CD4-positive, alpha-beta T cell treated with Interleukin-10 for 1 hour (primary cell): Measurements from ENCODE around the gene ANKRD17.
A peak's percentile ranks its signal among the peaks of the same experiment; 100 is the strongest.
"Not testable (repeated sequence)": the region's sequence is repeated elsewhere in the genome, so short reads cannot be mapped to it uniquely, and the experiment has no call there.

ENCODE experiments used
- DNase-seq: peaks from one replicate; pipeline ENCODE4 v3.0.0-alpha.2; 2020

ANKRD17 gene, protein sequence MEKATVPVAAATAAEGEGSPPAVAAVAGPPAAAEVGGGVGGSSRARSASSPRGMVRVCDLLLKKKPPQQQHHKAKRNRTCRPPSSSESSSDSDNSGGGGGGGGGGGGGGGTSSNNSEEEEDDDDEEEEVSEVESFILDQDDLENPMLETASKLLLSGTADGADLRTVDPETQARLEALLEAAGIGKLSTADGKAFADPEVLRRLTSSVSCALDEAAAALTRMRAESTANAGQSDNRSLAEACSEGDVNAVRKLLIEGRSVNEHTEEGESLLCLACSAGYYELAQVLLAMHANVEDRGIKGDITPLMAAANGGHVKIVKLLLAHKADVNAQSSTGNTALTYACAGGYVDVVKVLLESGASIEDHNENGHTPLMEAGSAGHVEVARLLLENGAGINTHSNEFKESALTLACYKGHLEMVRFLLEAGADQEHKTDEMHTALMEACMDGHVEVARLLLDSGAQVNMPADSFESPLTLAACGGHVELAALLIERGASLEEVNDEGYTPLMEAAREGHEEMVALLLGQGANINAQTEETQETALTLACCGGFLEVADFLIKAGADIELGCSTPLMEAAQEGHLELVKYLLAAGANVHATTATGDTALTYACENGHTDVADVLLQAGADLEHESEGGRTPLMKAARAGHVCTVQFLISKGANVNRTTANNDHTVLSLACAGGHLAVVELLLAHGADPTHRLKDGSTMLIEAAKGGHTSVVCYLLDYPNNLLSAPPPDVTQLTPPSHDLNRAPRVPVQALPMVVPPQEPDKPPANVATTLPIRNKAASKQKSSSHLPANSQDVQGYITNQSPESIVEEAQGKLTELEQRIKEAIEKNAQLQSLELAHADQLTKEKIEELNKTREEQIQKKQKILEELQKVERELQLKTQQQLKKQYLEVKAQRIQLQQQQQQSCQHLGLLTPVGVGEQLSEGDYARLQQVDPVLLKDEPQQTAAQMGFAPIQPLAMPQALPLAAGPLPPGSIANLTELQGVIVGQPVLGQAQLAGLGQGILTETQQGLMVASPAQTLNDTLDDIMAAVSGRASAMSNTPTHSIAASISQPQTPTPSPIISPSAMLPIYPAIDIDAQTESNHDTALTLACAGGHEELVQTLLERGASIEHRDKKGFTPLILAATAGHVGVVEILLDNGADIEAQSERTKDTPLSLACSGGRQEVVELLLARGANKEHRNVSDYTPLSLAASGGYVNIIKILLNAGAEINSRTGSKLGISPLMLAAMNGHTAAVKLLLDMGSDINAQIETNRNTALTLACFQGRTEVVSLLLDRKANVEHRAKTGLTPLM (N-terminal part only)

DNA sequence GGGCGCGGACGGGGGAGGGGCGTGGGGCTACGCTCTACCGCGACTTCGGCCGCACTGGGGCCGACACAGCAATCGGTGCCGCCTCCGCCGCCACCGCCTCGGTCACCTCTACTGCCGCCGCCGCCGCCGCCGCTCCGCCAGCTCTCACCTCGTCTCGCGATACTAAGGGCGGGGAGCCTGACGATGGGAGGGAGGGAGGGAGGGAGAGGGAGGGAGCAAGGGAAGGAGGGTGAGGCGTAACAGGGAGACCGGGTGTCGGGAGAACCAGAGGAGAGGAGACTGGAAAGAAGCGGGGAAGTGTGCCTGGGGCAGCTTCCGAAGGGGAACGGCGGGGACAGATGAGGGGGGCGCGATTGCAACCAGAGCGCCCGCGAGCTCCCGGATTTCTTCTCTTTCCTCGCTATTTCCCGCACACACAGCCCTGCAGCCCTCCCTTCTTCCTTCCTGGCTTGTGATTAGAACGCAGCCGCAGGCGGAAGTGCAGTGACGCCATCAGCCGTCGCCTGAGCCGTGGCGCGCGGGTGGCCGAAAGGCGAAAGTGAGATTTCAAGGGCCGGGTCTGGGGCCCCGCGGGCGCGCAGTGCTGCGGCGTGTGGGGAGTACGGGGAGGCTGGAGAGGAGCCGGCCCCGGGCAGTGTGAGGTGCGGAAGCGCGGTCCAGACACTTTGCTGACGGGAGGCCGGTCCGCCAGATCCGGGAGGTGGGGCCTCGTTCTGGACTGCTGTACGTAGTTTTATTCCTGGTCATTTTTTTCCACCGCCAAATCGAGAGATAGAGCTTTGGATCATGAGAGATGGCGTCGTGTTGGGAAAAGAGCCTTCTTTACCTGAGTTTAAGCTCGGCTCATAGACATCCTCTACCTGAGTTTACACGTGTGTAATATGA is at the start of gene ANKRD17:
Gene ANKRD17 (minus strand): TSS at position 113 of the 885 bp plus-strand sequence. CDS start 130 bp downstream, outside the sequence.
- peak; percentile 92 for DNase-seq

DNA sequence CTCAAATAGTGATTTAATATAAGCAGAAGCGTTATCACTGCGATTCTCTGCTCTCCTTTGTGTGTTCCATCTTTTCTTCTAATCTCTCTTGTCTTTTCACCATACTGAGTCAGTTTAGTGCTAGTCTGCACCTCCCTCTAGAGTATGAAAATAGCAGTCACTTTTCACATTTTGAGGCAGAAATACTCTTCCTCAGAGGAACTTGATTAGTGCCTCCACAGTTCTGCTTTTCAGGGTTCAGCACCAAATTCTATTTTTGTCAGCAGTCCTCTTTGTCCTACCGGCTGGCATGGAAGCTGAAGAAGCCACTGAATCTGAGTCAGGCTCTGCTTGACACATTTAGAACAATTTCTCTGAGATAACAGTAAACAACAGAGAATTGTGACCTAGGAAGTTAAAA is 49.7 kb upstream of the ANKRD17 start:
- no peak for DNase-seq

DNA sequence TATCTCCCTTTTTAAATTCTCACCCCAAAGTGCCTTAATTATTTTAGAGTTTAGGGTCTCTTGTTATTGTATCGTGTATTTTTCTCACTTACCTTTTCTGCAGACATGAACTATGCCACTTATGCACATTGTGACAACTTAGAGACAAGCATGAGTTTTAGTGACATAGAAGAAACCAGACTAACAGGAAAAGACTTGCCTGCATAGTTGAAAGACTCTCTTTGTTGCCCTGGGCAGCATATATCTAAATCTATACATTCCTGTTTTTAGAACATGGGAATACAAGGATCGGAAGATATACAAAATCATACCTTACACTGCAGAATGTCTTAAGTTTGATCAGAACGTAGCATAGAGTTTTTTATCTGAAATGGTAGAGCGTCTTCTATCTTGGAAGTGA is 45.1 kb upstream of the ANKRD17 start:
- no peak for DNase-seq

DNA sequence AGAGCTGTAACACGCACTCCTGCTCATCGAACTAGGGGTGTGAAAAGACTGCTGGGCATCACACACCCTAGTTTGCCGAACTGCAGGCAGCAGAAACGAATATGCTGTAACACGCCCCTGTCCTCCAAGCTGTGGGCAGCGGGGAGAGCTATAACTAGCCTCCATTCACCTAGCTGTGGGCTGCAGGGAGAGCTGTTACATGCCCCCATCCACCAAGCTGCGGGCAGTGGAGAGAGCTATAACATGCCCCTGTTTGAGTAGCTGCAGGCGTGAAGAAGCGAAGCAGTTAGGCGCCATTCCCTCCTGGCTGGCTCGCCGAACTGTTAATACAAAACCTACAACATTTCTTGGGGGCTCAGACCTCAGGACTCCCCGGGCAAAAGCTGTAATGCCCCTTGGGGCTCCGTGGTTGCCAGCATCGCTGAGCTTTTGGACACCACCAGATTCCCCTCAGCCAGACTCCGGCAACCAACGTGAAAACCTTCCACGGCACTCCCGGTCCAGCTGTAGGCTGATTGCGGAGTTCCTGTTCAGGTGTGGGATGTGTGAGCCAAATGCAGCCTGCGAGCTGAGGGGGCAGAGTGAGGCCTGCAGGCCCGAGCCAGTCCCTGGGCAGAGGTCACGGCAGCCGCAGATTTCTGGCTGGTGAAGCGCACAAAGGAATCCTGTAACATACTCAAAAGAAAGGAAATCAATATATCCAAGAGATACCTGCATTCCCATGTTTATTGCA is 41.1 kb upstream of the ANKRD17 start:
- DNase-seq = no peak

DNA sequence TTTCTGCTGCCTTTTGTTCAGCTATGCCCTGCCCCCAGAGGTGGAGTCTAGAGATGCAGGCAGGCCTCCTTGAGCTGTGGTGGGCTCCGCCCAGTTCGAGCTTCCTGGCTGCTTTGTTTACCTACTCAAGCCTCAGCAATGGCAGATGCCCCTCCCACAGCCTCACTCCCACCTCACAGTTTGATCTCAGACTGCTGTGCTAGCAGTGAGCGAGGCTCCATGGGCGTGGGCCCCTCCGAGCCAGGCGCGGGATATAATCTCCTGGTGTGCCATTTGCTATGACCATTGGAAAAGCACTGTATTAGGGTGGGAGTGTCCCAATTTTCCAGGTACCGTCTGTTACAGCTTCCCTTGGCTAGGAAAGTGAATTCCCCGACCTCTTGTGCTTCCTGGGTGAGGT is 34.1 kb upstream of the ANKRD17 start:
- not testable (repeated sequence) for DNase-seq

DNA sequence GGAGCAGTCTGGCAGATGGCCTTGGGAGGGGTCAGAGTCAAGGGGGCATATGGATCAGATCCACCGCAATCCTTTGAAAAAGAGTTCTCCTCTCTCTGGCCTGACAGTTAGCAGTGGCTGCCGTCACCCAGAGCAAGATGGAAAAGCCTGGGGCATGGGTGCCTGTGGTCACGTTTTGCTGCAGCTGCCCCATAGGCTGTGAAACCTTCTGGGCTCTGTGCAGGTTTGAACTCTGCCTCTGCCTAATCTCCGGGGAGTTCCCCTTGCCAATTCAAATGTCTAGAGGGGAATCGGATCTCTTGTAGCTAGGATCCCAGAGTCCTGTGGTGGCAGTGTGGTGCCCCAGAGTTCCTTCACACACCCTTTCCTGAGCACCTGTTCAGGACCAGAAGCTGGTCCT is 23.4 kb upstream of the ANKRD17 start:
- no peak for DNase-seq

DNA sequence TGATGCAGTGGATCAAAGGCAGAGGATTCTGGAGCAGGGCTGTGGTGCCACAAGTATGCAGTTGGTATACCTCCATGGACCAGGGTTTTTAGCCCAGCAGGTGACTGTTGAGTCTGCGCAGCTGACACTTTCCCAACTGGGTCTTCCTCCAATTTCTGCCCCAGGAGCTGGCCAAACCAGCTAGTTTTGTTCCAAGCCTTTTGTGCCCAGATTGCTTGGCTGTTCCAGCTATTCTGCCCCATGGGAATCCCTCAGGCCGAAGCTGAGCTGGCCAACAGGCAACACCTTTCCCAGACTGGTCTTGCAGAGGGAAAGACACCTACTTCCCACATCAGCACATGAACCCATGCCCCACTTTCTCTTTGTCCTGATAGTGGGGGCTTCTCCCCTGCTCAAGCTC is 22.8 kb upstream of the ANKRD17 start:
- DNase-seq = no peak

DNA sequence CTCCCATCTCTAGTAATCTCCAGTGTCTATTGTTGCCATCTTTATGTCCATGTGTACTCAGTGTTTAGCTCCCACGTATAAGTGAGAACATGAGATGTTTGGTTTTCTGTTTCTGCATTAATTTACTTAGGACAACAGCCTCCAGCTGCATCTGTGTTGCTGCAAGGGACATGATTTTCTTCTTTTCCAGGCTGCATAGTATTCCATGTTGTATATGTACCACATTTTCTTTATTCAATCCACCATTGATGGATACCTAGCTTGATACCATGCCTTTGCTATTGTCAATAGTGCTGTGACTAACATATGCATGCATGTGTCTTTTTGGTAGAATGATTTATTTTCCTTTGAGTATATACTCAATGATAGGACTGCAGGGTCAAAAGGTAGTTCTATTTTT is 18.6 kb upstream of the ANKRD17 start:
- no peak for DNase-seq

DNA sequence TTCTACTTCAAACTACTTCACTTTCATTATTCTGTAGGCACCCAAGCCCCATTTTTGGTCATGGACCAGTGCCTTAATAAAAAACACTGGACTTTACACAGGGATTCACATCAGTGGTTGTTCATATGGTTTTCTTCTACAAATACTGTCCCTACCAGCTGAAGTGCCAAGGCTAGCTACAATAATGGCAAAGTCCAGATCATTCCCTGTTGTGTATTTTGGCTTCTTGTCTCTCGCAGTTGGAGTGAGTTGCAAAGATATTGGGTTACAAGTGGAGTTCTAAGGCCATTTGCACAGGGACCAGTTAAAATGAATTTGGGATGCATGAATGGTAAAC is 16.7 kb upstream of the ANKRD17 start:
- no peak for DNase-seq

DNA sequence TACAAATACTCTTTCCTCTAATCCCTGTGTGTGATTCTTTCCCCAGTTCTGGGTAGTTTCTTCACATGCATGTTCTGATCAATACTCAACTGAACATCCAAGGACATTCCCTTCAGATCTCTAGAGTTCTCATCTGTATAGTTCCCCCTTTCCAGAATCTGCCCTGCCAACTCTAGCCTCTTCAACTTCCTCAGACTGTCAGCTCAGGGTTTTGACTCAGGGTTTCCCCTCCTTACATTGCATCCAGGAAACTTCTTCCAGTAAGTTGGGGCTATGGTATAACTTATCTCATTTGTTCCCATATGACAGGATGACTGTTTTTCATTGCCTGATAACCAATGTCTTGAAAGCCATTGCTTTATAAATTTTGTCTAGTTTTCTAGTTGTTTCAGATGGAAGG is 14.2 kb upstream of the ANKRD17 start:
- no peak for DNase-seq

DNA sequence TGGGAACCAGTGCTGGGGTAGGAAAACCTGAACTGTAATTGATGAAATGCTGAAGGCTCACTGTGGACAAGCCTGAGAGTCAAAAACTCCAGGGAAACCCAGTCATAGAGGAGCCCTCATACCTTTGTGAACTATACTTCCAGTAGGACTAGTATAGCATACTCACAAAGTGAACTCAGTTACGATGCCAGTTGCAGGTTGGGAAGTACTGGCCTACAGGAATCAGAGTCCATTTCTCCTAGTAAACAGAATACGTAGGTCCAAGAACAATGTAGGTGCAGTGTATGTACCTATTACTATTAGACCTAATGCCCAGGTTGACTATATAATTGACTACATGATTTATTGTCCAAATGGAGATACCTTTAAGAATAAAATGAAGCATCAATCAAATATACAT is 8.5 kb upstream of the ANKRD17 start:
- no peak for DNase-seq

DNA sequence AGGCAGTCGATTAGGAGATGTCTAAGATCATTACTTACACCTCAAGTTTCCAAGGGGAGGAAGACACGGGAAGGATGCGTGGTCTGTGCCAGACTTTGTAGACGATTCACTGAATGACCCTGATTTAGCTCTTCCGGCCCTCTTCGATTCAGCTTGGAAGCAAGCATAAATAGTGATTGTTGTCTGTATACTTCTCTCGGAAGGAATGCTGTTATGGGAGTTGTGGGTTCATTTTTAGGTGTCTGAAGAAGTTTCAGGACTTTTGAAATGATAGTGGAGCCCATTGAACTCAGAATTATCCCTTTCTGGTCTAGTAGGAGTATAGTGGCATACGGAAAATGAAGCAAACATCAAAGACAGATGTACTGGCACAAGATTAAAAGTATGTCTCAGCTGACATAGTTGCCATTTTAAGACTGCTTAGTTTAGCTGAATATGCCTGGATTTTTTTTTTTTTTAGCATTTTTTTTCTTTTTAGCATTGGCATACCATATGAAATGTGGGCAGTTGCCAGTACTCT is 1.0 kb upstream of the ANKRD17 start:
- DNase-seq = no peak

DNA sequence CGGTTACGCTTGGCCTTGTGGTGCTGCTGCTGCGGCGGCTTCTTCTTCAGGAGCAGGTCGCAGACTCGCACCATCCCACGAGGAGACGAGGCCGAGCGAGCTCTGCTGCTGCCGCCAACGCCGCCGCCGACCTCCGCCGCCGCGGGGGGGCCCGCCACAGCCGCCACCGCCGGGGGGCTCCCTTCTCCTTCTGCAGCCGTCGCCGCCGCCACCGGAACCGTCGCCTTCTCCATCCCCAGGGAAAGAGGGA is 237 bp downstream of the ANKRD17 start:
- no peak for DNase-seq

DNA sequence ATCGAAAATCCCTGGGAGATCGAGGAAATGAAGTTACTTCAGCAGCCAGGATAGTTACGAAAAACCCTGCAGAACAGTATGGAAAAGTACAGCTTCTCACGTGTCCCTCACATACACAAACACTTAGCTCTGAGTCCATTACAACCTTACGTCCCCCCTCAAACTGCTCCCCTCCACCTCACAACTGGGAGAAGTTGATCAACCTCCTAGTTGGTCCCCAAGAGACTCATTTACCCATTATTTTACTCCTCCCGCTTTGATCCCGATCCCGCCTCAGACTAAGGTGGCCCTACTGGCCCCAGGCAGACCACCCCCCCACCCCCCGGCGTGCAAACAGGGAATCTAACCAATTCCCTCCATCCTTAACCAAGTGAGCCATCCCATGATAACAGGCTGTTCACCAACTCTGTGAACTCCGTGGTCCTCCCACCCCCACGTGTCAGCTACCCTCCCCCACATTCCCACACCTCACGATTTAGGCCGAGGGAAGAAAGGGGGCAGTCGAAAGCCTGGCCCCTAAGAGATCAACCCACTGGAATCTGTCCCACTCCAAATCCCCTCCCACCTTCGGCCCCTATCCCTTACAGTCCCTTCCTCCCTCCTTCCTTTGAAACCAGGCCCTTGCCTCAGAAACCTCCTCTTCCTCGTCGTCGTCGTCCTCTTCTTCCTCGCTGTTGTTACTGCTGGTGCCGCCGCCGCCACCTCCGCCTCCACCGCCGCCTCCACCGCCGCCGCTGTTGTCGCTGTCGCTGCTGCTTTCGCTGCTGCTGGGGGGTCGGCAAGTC is 755 bp downstream of the ANKRD17 start:
- DNase-seq = no peak

DNA sequence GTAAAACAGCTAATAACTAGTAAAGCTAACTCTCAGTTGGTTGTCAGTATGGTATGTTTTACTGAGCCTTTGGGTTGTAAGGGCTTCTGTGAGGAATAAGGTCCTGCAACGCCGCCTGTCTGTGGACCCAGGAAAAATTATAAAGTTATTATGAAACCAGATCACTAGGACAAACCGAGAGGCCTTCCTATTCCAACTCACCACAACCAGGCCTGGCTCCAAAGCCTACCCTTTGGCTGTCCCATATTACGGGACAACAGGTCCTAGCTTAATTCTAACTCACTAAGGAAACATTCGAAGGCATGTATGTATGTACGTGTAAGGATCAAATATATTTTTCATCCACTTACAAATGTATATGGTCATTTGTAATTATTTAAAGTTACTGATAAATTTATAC is 1.4 kb downstream of the ANKRD17 start:
- peak; percentile 80 for DNase-seq

DNA sequence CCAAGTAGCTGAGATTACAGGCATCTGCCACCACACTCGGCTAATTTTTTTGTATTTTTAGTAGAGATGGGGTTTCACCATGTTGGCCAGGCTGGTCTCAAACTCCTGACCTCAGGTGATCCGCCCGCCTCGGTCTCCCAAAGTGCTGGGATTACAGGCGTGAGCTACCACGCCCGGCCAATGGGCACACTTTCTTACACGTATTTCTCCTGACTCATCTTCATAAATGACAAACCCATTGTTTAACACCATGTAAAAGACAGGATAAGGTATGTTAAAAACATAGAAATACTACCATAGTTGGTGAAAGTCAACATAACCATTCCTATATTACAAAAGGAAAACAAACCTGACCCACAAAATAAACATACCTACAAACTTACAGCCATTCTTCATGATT is 2.8 kb downstream of the ANKRD17 start:
- DNase-seq = not testable (repeated sequence)

DNA sequence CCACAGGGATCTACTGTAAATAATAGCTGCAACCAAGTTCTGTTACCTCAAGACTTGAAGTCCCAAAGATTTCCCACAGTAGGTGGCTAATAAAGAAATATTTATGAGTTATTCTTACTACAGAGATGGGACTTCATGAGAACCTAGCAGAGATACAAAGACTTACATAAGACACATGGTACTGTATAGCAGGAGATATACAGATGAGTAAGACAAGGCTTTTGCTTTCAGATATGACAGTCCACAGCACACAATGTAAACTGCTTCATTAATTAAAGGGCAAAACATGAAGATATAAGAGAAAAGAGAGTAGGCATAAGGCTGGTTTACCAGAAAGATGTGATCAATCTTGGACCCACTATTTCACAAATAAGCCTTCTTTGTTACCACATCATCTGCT is 6.6 kb downstream of the ANKRD17 start:
- DNase-seq = no peak

DNA sequence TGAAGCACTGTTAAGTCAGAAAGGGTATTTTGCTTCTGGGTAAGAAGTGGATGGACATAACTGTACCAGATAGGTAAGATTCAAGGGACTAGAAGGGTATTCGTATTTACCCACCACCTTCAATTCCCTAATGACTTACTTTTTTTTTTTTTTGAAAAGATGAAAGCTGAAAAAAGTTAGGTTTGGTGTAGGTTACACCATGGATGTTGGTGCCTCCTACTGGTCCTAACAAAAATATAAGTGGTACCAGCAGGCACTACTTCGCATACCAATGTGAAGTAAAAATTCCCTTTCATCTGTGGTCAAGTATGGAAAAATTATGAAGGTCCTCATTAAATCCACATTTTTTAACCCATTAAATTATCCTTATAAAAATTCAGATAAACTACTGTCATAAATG is 7.2 kb downstream of the ANKRD17 start:
- DNase-seq = no peak

DNA sequence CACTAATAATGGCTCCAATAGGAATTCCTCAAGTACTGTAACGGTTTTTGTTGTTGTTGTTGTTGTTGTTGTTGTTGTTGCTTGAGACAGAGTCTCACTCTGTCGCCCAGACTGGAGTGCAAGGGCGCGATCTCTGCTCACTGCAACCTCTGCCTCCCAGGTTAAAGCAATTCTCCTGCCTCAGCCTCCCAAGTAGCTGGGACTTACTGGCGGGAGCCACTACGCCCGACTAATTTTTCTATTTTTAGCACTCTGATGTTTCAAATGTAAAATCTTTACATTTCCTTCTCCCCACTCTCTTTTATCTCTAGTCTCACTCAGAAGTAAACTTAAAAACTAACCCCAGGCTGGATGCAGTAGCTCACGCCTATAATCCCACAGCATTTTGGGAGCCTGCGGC is 8.0 kb downstream of the ANKRD17 start:
- no peak for DNase-seq

DNA sequence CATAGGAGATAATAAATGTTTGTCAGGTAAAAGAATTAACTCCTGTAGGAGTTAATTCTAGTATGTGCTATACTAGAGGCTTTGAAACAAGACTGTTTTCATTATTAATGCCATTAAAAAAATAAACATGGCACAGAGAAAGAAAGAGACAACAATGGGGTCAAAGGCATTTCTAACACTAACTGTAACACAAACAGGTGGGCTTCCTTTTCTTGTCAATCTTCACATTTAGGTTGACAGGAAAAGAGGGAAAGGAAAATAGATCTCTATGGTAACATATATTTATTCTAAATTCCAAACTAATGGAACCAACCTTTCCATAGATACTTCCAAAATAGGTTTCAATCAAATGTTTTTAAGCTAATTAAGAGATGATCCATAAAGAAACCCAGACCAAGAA is 9.8 kb downstream of the ANKRD17 start:
- no peak for DNase-seq

DNA sequence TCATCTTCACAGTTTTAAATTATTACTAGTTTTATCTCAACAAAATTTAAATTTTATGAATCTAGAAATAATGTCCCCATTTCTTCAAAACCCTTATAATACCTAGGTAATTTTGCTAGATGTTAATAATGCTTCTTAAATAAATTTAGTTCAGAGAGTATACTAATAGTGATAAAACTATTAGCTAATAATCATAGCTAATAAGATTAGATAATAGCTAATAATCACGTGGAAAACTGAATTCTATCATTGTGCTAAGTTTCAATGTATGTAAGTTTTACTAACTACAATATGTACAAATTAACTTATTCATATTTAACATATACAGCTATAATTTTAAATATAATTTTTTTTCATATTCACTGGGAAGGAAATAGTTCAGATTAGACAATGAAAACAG is 10.2 kb downstream of the ANKRD17 start:
- DNase-seq = no peak
